Measurements from ENCODE around the gene PDE9A.

The PDE9A gene

DNA sequence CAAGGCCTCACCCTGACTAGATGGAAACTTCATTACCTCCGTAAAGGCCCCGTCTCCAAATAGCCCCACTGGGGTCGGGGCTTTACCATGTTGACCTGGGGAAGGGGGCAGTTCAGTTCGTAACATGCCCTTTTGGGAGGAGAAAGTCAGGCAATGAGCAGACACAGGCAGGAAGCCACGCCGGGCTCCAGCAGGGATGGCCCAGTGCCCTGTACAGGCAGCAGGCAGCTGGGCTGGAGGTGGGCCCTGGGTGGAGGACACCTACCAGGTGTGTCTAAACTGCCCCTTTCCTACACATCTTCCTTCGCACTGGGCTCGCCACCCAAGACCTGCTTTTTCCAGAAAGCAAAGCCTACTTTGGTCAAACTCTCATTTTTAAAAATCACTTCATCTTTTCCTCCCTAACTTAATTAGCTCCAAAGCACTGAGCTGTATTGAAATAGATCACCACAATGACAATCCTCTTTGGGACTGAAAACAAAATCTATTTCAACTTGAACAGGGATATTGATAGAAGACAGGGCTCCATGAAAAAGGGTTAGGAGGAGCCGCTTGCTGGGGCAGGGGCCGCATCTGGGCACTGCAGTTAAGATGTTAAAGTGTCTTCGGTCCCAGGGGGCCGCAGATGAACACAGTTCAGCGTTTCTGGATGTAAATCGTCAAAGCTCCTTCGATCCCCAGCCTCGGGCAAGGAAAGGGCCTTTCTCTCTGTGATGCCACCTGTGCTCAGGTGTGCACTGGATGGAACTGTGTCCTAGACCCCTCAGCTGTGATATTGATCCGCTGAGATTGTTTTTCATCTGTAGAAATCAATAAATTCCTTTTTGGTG is 104.6 kb downstream of the PDE9A start:
- 94 to 96% methylated on average over 17 of the region's 17 CpGs for WGBS, 2 experiments
- Histone ChIP-seq H3K4me1 (ENCODE audit: control insufficient read depth, insufficient read depth, low read length) (no peaks in the 10 kb centered on the region), H3K9me3 (ENCODE audit: control insufficient read depth, low read length) (no peaks in the 10 kb centered on the region), H3K27me3 (ENCODE audit: control insufficient read depth, insufficient read depth, low read length, poor library complexity, severe bottlenecking) (no peaks in the 10 kb centered on the region), H3K36me3 (ENCODE audit: control insufficient read depth, insufficient read depth, low read length) (peaks cover 12% of the 10 kb centered on the region), H3K4me3 (ENCODE audit: insufficient read depth, low read depth, low read length) (no peak overlapping the region), H3K27ac (ENCODE audit: insufficient read depth, low read depth, low read length, poor library complexity, severe bottlenecking) (no peak overlapping the region)

GRCh38 chr21:42758721-42759593 is 105.5 kb downstream of the PDE9A start:
- Histone ChIP-seq H3K4me3 (ENCODE audit: insufficient read depth, low read depth, low read length) (no peak overlapping the region), H3K4me1 (ENCODE audit: control insufficient read depth, insufficient read depth, low read length) (no peaks in the 10 kb centered on the region), H3K27me3 (ENCODE audit: control insufficient read depth, insufficient read depth, low read length, poor library complexity, severe bottlenecking) (no peaks in the 10 kb centered on the region), H3K9me3 (ENCODE audit: control insufficient read depth, low read length) (no peaks in the 10 kb centered on the region), H3K36me3 (ENCODE audit: control insufficient read depth, insufficient read depth, low read length) (peaks cover 12% of the 10 kb centered on the region), H3K27ac (ENCODE audit: insufficient read depth, low read depth, low read length, poor library complexity, severe bottlenecking) (no peak overlapping the region)
- WGBS, 2 experiments = 93 to 94% methylated on average over 20 of the region's 20 CpGs

DNA sequence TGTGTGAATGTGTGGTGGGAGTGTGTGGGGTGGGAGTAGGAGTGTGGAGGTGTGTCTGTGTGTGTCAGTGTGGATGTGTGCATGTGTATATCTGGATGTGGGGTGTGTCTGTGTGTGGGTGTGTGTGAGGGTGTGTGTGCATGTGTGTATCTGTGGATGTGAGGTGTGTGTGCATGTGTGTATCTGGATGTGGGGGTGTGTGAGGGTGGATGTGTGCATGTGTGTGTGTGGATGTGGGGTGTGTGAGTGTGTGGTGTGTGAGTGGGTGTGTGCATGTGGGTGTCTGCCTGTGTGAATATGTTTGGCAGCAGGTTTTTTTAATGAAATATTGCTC is 106.1 kb downstream of the PDE9A start:
- H3K4me3 ChIP-seq (ENCODE audit: insufficient read depth, low read depth, low read length) = no peak overlapping the region
- H3K27ac ChIP-seq (ENCODE audit: insufficient read depth, low read depth, low read length, poor library complexity, severe bottlenecking) = no peak overlapping the region
- H3K9me3 ChIP-seq (ENCODE audit: control insufficient read depth, low read length) = no peaks in the 10 kb centered on the region
- no peaks in the 10 kb centered on the region for H3K27me3 ChIP-seq (ENCODE audit: control insufficient read depth, insufficient read depth, low read length, poor library complexity, severe bottlenecking)
- peaks cover 12% of the 10 kb centered on the region for H3K36me3 ChIP-seq (ENCODE audit: control insufficient read depth, insufficient read depth, low read length)
- no peaks in the 10 kb centered on the region for H3K4me1 ChIP-seq (ENCODE audit: control insufficient read depth, insufficient read depth, low read length)

GRCh38 chr21:42760361-42760950 is 107.0 kb downstream of the PDE9A start:
- Histone ChIP-seq H3K36me3 (ENCODE audit: control insufficient read depth, insufficient read depth, low read length) (peaks cover 10% of the 10 kb centered on the region), H3K27me3 (ENCODE audit: control insufficient read depth, insufficient read depth, low read length, poor library complexity, severe bottlenecking) (no peaks in the 10 kb centered on the region), H3K4me1 (ENCODE audit: control insufficient read depth, insufficient read depth, low read length) (no peaks in the 10 kb centered on the region), H3K27ac (ENCODE audit: insufficient read depth, low read depth, low read length, poor library complexity, severe bottlenecking) (no peak overlapping the region), H3K9me3 (ENCODE audit: control insufficient read depth, low read length) (no peaks in the 10 kb centered on the region), H3K4me3 (ENCODE audit: insufficient read depth, low read depth, low read length) (no peak overlapping the region)
- WGBS, 2 experiments = 86 to 87% methylated on average over 23 of the region's 23 CpGs

- Histone ChIP-seq H3K9me3 (ENCODE audit: control insufficient read depth, low read length) (no peaks in the 10 kb centered on the region), H3K27ac (ENCODE audit: insufficient read depth, low read depth, low read length, poor library complexity, severe bottlenecking) (no peak overlapping the region), H3K4me1 (ENCODE audit: control insufficient read depth, insufficient read depth, low read length) (no peaks in the 10 kb centered on the region), H3K36me3 (ENCODE audit: control insufficient read depth, insufficient read depth, low read length) (peaks cover 8% of the 10 kb centered on the region), H3K4me3 (ENCODE audit: insufficient read depth, low read depth, low read length) (no peak overlapping the region), H3K27me3 (ENCODE audit: control insufficient read depth, insufficient read depth, low read length, poor library complexity, severe bottlenecking) (no peaks in the 10 kb centered on the region)
- 92 to 93% methylated on average over 21 of the region's 21 CpGs for WGBS, 2 experiments
Measured at GRCh38 chr21:42760951-42761751, 107.7 kb downstream of the PDE9A start.

- H3K27ac ChIP-seq (ENCODE audit: insufficient read depth, low read depth, low read length, poor library complexity, severe bottlenecking) = no peak overlapping the region
- H3K4me1 ChIP-seq (ENCODE audit: control insufficient read depth, insufficient read depth, low read length) = no peaks in the 10 kb centered on the region
- no peaks in the 10 kb centered on the region for H3K27me3 ChIP-seq (ENCODE audit: control insufficient read depth, insufficient read depth, low read length, poor library complexity, severe bottlenecking)
- peaks cover 8% of the 10 kb centered on the region for H3K36me3 ChIP-seq (ENCODE audit: control insufficient read depth, insufficient read depth, low read length)
- H3K9me3 ChIP-seq (ENCODE audit: control insufficient read depth, low read length) = no peaks in the 10 kb centered on the region
- WGBS, 2 experiments = 85 to 86% methylated on average over 18 of the region's 18 CpGs
- no peak overlapping the region for H3K4me3 ChIP-seq (ENCODE audit: insufficient read depth, low read depth, low read length)
Measured at GRCh38 chr21:42761776-42762335, 108.4 kb downstream of the PDE9A start.

GRCh38 chr21:42763581-42764442 is 110.4 kb downstream of the PDE9A start:
- Histone ChIP-seq H3K36me3 (ENCODE audit: control insufficient read depth, insufficient read depth, low read length) (peaks cover 17% of the 10 kb centered on the region), H3K4me3 (ENCODE audit: insufficient read depth, low read depth, low read length) (no peak overlapping the region), H3K27ac (ENCODE audit: insufficient read depth, low read depth, low read length, poor library complexity, severe bottlenecking) (no peak overlapping the region), H3K27me3 (ENCODE audit: control insufficient read depth, insufficient read depth, low read length, poor library complexity, severe bottlenecking) (no peaks in the 10 kb centered on the region), H3K9me3 (ENCODE audit: control insufficient read depth, low read length) (no peaks in the 10 kb centered on the region), H3K4me1 (ENCODE audit: control insufficient read depth, insufficient read depth, low read length) (no peaks in the 10 kb centered on the region)
- 96 to 97% methylated on average over 25 of the region's 25 CpGs for WGBS, 2 experiments

GRCh38 chr21:42764443-42764760 is 111.0 kb downstream of the PDE9A start:
- 94 to 95% methylated on average over 9 of the region's 9 CpGs for WGBS, 2 experiments
- Histone ChIP-seq H3K9me3 (ENCODE audit: control insufficient read depth, low read length) (no peaks in the 10 kb centered on the region), H3K4me3 (ENCODE audit: insufficient read depth, low read depth, low read length) (no peak overlapping the region), H3K36me3 (ENCODE audit: control insufficient read depth, insufficient read depth, low read length) (peaks cover 23% of the 10 kb centered on the region), H3K4me1 (ENCODE audit: control insufficient read depth, insufficient read depth, low read length) (no peaks in the 10 kb centered on the region), H3K27me3 (ENCODE audit: control insufficient read depth, insufficient read depth, low read length, poor library complexity, severe bottlenecking) (no peaks in the 10 kb centered on the region), H3K27ac (ENCODE audit: insufficient read depth, low read depth, low read length, poor library complexity, severe bottlenecking) (no peak overlapping the region)

DNA sequence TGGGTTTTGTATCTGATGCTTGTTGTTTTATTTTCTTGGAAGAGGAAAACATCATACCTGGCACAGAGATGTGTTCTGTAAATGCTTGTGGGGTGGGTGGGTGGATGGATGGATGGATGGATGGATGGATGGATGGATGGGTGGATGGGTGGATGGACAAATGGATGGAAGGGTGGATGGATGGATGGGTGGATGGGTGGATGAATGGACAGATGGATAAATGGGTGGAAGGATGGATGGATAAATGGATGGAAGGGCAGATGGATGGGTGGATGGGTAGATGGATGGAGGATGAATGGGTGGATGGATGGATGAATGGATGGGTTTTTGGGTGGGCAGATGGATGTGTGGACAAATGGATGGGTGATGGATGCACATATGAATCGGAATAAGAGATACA is 111.5 kb downstream of the PDE9A start:
- Histone ChIP-seq H3K27me3 (ENCODE audit: control insufficient read depth, insufficient read depth, low read length, poor library complexity, severe bottlenecking) (no peaks in the 10 kb centered on the region), H3K4me1 (ENCODE audit: control insufficient read depth, insufficient read depth, low read length) (no peaks in the 10 kb centered on the region), H3K36me3 (ENCODE audit: control insufficient read depth, insufficient read depth, low read length) (peaks cover 28% of the 10 kb centered on the region), H3K4me3 (ENCODE audit: insufficient read depth, low read depth, low read length) (no peak overlapping the region), H3K9me3 (ENCODE audit: control insufficient read depth, low read length) (no peaks in the 10 kb centered on the region), H3K27ac (ENCODE audit: insufficient read depth, low read depth, low read length, poor library complexity, severe bottlenecking) (no peak overlapping the region)
- 89 to 98% methylated on average over 1 of the region's 1 CpG for whole genome bisulfite sequencing, 2 experiments
